ENCODE measurements around the gene KIAA0825.

Gene KIAA0825

DNA sequence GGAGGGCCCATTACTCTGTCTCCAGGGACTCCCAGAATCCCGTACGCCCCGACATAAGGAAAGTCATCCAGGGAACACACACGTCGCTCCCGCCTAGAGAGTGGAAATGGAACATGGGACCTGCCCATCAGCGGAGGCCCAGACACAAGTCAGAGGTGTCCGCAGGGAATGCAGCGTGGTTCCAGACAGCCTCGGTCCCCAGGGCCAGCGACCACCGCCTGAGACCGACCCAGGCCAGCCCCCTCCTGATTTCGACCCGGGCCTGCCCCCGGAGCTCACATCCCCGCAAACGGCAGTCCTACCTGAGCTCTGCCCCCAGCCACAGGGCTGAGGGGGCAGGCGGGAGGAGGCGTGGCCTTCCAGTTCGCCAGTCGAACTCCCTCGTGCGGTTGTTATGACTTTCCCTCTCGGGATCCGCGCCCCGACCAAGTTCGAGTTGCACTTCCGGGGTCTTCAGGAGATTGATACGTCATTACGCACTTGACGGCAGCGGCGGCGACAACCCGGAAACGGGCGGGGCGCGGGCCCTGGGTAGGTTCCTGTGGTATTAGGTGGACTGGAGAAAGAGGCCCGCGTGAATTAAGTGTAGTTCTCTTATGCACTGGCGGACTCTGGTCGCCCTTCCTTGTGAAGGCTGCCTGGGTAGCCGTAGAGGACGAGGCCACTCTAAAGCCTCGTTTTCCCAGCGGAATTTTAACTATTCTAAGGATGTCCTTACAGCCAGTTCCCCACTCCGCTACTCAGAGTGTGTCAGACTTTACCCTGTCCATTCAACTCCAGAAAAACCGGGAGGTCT lies 507.0 kb downstream of the KIAA0825 start:
- peak overlapping the region; percentile 81 for H3K27ac ChIP-seq (ENCODE audit: low read depth, low read length)
- H3K9me3 ChIP-seq (ENCODE audit: control insufficient read depth, insufficient read depth, low read length) = peaks cover 2% of the 10 kb centered on the region; the same call in 1 of the 2 replicates
- H3K4me1 ChIP-seq (ENCODE audit: control insufficient read depth, insufficient read depth, low read length) = peaks cover 6% of the 10 kb centered on the region; the same call in 1 of the 2 replicates
- no peaks in the 10 kb centered on the region for H3K36me3 ChIP-seq (ENCODE audit: control insufficient read depth, insufficient read depth, low read length)
- H3K4me3 ChIP-seq (ENCODE audit: low read depth, low read length) = peak overlapping the region; percentile 92
- peak overlapping the region; percentile 77 for H3K9ac ChIP-seq (ENCODE audit: low read depth, low read length)
- H3K27me3 ChIP-seq (ENCODE audit: control insufficient read depth, insufficient read depth, low read length) = no peaks in the 10 kb centered on the region

DNA sequence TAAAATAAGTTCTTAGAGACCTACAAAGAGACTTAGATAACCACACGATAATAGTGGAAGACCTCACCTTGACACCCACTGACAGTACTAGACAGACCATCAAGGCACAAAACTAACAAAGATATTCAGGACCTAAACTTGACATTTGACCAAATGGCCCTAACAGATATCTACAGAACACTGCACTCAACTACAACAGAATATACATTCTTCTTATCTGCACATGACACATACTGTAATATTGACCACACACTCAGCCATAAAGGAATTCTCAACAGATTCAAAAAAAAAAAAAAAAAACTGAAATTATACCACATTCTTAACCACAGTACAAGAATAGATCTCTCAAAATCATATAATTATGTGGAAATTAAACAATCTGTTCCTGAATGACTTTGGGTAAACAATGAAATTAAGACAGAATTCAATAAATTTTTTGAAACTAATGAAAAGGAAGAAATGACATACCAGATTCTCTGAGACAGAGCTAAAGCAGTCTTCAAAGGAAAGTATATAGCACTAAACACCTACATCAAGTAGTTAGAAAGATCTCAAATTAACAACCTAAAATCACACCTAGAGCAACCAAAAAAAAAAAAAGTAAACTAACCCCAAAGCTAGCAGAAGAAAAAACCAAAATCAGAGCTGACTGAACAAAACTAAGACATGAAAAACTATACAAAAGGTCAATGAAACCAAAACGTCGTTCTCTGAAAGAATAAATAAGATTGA lies 514.7 kb downstream of the KIAA0825 start:
- Histone ChIP-seq H3K36me3 (ENCODE audit: control insufficient read depth, insufficient read depth, low read length) (no peaks in the 10 kb centered on the region), H3K9ac (ENCODE audit: low read depth, low read length) (no peak overlapping the region), H3K9me3 (ENCODE audit: control insufficient read depth, insufficient read depth, low read length) (no peaks in the 10 kb centered on the region), H3K4me3 (ENCODE audit: low read depth, low read length) (no peak overlapping the region), H3K27ac (ENCODE audit: low read depth, low read length) (no peak overlapping the region), H3K27me3 (ENCODE audit: control insufficient read depth, insufficient read depth, low read length) (no peaks in the 10 kb centered on the region), H3K4me1 (ENCODE audit: control insufficient read depth, insufficient read depth, low read length) (no peaks in the 10 kb centered on the region)

Data from HUES48 (cell line).